Caco-2 (cell line): ENCODE data around the gene AK3. TPM values are rescaled to one million over a fixed set of nuclear protein-coding genes. Genes with fewer than 3 reads are reported as not detected.

ENCODE experiments used
- Bru-seq: library from RNA; stranded (reverse); fragments of 400-500 nt; gene quantifications from one replicate; lab custom pipeline; 2021; lab: Mats Ljungman, UMichigan
- BruChase-seq, 2 experiments: library from RNA; stranded (reverse); fragments of 400-500 nt; gene quantifications; one replicate each; lab custom pipeline; 2021; lab: Mats Ljungman, UMichigan
- BruUV-seq: library from RNA; stranded (reverse); fragments of 400-500 nt; replicated peaks from 2 replicates; lab custom pipeline; 2021; lab: Mats Ljungman, UMichigan
- CTCF ChIA-PET: fragments of 300-600 bp; sonication (Branson Sonifier 250); formaldehyde crosslinking; loops from one replicate; lab custom pipeline; 2022; ENCODE audit warnings: antibody characterized with exemption; lab: Charles Lee
- POLR2A ChIA-PET: fragments of 300-600 bp; sonication (Branson Sonifier 250); formaldehyde crosslinking; loops from one replicate; lab custom pipeline; 2022; ENCODE audit warnings: antibody characterized with exemption; lab: Charles Lee
- DNase-seq, 2 experiments: peaks; one replicate each; pipeline versions ENCODE4 v3.0.0 to v3.0.0-alpha.2; 2020 to 2022
- H3K27me3 ChIP-seq: replicated peaks from 2 replicates; pipeline ENCODE4 v1.6.0; 2011; ENCODE audit warnings: low read length; ENCODE audit not compliant: control insufficient read depth, insufficient read depth
- H3K36me3 ChIP-seq: 2 replicates; pipeline ENCODE4 v1.5.1; 2011; ENCODE audit warnings: low read length; ENCODE audit not compliant: control insufficient read depth, insufficient read depth
- H3K4me1 ChIP-seq: fragments of 250-450 bp; sonication (Bioruptor Pico); 2 replicates; pipeline ENCODE4 v1.5.1; 2020; ENCODE audit warnings: mild to moderate bottlenecking
- H3K4me3 ChIP-seq: 2 replicates; pipeline ENCODE4 v1.5.1; 2011; ENCODE audit warnings: low read depth, mild to moderate bottlenecking, control low read depth, low read length
- H3K9me3 ChIP-seq: fragments of 250-450 bp; sonication (Bioruptor Pico); 2 replicates; pipeline ENCODE4 v1.5.1; 2020; ENCODE audit warnings: mild to moderate bottlenecking, moderate library complexity
- H3K27ac Mint-ChIP-seq: one replicate; pipeline ENCODE4 v1.8.0; 2022; ENCODE audit warnings: mixed read lengths; ENCODE audit not compliant: unreplicated experiment
- H3K27me3 Mint-ChIP-seq: one replicate; pipeline ENCODE4 v1.8.0; 2022; ENCODE audit warnings: mixed read lengths; ENCODE audit not compliant: insufficient read depth, unreplicated experiment
- H3K36me3 Mint-ChIP-seq: one replicate; pipeline ENCODE4 v1.8.0; 2022; ENCODE audit warnings: mild to moderate bottlenecking, mixed read lengths; ENCODE audit not compliant: insufficient read depth, unreplicated experiment
- H3K4me1 Mint-ChIP-seq: one replicate; pipeline ENCODE4 v1.8.0; 2022; ENCODE audit warnings: low read depth, mixed read lengths; ENCODE audit not compliant: unreplicated experiment
- H3K4me3 Mint-ChIP-seq: one replicate; pipeline ENCODE4 v1.8.0; 2022; ENCODE audit warnings: mild to moderate bottlenecking, moderate library complexity, mixed read lengths; ENCODE audit not compliant: unreplicated experiment
- H3K9me3 Mint-ChIP-seq: one replicate; pipeline ENCODE4 v1.8.0; 2022; ENCODE audit warnings: mixed read lengths; ENCODE audit not compliant: unreplicated experiment
- intact Hi-C: fragments of 100-400 bp; cut with micrococcal nuclease; formaldehyde crosslinking; loops from one replicate; pipeline ENCODE4 v1.10.0; 2022; ENCODE audit not compliant: unreplicated experiment
- long read RNA-seq: library from polyadenylated mRNA; stranded (forward); transcript quantifications from one replicate; pipeline ENCODE4 v2.0.0, GENCODE V29; 2022
- total RNA-seq: library from RNA; stranded (reverse); gene quantifications from 2 replicates; pipeline ENCODE4 v1.2.3, GENCODE V29; 2022
- TF ChIP-seq, protein P1 (sequence below), 2 experiments: fragments of 200-600 bp in 1 of 2; IDR thresholded peaks; 1 replicate in 1 of 2; 2 replicates in 1 of 2; pipeline versions ENCODE4 v1.5.1 to v1.8.0; 2011 to 2022; ENCODE audit warnings: antibody characterized with exemption in 1 of 2, control low read depth in 1 of 2, inconsistent platforms in 1 of 2, low read depth in 1 of 2, low read length in 1 of 2, mild to moderate bottlenecking in 1 of 2, moderate library complexity in 1 of 2; ENCODE audit not compliant: insufficient read depth in 1 of 2, severe bottlenecking in 1 of 2, unreplicated experiment in 1 of 2

The AK3 gene
- total RNA-seq = 31.9 and 32.0 TPM in 2 replicates
- Bru-seq, nascent RNA = percentile 73 among the genes with signal in this experiment
- BruChase-seq, experiment 1, labeled RNA remaining after a 2-hour chase = percentile 83 among the genes with signal in this experiment
- BruChase-seq, experiment 2, labeled RNA remaining after a 6-hour chase = percentile 88 among the genes with signal in this experiment
- long read RNA-seq, transcript AK3-202 (5 exons, 2,736 nt) = major isoform, 66 of 73 reads
- long read RNA-seq, partial matches to known transcripts = 2 of 73 reads
- long read RNA-seq, other reads (novel, unspliced or antisense) = 4 of 73 reads

DNA sequence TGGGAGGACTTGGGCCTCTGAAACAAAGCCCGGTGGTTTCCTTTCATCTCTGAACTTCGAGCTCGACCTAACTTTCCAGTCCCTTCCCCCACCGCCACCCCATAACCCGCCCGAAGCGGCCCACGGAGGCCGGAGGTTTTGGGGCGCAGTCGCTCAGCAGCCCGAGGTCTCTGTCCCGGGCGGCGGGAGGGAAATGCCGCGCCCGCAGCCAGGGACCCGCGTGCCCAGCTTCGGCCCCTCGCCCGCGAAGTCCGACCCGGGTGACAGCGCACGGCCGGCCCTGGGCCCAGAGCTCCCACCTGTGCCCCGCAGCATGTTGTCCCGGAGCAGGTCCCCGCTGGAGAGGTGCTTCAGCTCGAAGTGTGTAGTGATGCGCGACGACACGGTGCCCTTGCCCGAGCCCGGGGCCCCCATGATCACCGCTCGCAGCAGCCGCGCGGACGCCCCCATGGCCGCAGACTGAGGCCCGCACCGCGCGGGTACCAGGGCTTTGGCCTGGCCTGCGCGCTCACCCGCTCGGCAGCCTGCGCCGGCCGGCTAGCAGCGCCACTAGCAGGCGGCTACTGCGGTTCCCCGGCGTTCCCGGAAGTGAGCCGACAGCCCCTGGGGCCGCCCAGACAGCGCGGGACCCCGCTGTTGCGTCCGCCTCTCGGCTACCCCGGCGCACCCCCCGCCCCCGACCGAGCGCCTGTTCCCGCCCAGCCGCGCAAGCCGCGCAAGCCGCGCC, at the start of gene AK3:
TSS of gene AK3 (minus strand) at position 565 of the 727 bp plus-strand sequence. CDS start at position 450, 115 bp downstream.
- H3K27ac Mint-ChIP-seq = peak within 1 kb of the TSS; percentile 86
- BruUV-seq = no TSS peak
- H3K36me3 Mint-ChIP-seq = no peaks in the 10 kb centered on the region
- H3K4me3 ChIP-seq = peak within 1 kb of the TSS; percentile 78
- CTCF ChIA-PET = interaction anchor here (0.6 to 1.6 kb wide), 3 partner anchors 9 to 117 kb away, joined by 3 to 10 read pairs (median 3); no protein-coding TSS in a partner anchor
- TF ChIP-seq, protein P1, sequence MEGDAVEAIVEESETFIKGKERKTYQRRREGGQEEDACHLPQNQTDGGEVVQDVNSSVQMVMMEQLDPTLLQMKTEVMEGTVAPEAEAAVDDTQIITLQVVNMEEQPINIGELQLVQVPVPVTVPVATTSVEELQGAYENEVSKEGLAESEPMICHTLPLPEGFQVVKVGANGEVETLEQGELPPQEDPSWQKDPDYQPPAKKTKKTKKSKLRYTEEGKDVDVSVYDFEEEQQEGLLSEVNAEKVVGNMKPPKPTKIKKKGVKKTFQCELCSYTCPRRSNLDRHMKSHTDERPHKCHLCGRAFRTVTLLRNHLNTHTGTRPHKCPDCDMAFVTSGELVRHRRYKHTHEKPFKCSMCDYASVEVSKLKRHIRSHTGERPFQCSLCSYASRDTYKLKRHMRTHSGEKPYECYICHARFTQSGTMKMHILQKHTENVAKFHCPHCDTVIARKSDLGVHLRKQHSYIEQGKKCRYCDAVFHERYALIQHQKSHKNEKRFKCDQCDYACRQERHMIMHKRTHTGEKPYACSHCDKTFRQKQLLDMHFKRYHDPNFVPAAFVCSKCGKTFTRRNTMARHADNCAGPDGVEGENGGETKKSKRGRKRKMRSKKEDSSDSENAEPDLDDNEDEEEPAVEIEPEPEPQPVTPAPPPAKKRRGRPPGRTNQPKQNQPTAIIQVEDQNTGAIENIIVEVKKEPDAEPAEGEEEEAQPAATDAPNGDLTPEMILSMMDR (IDR thresholded peaks at IDR 0.05; ENCODE audit: insufficient read depth in 1 of 2, low read depth in 1 of 2, low read length in 1 of 2, severe bottlenecking in 1 of 2, unreplicated experiment in 1 of 2) = no peak
- H3K27me3 Mint-ChIP-seq = peaks cover 4% of the 10 kb centered on the region
- DNase-seq = peak; percentile 77 to 85
- H3K36me3 ChIP-seq = no peaks in the 10 kb centered on the region
- no peaks in the 10 kb centered on the region for H3K4me1 Mint-ChIP-seq
- H3K9me3 ChIP-seq = no peaks in the 10 kb centered on the region
- POLR2A ChIA-PET = interaction anchor here (0.6 kb wide), 2 partner anchors 42 to 52 kb away, joined by 3 read pairs; partner anchors contain the start of gene RCL1
- peaks cover 3% of the 10 kb centered on the region; the same call in 1 of the 2 replicates for H3K4me1 ChIP-seq
- H3K27me3 ChIP-seq = no peaks in the 10 kb centered on the region
- H3K4me3 Mint-ChIP-seq = peak within 1 kb of the TSS; percentile 91
- intact Hi-C loops = loop anchor here (2.0 to 5.0 kb wide), 3 partner anchors 62 to 138 kb away; partner anchors contain the start of genes CDC37L1 and PLPP6
- no peaks in the 10 kb centered on the region for H3K9me3 Mint-ChIP-seq

DNA sequence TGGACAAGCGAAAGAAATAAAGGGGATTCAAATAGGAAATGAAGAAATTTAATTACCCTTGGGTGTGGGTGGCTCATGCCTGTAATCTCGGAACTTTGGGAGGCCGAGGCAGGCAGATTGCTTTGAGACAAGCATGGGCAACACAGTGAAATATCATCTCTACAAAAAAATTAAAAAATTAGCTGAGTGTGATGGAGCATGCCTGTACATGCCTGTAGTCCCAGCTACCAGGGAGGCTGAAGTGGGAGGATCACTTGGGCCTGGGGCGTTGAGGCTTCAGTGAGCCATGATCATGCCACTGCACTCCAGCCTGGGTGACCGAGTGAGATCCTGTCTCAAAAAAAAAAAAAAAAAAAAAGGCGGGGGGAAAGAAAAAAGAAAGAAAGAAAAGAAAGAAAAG, 47.7 kb upstream of the AK3 start:
- H3K4me1 Mint-ChIP-seq = peaks cover 7% of the 10 kb centered on the region
- H3K27ac Mint-ChIP-seq = no peak overlapping the region
- Histone ChIP-seq H3K4me1 (0 out of 2 replicates have a peak, but pooled peaks cover 8% of the 10 kb centered on the region), H3K4me3 (no peak overlapping the region), H3K27me3 (no peaks in the 10 kb centered on the region), H3K36me3 (no peaks in the 10 kb centered on the region), H3K9me3 (no peaks in the 10 kb centered on the region)
- intact Hi-C loops = no loop called here
- DNase-seq = no peak
- TF ChIP-seq, protein P1 (IDR thresholded peaks at IDR 0.05; ENCODE audit: insufficient read depth in 1 of 2, low read depth in 1 of 2, low read length in 1 of 2, severe bottlenecking in 1 of 2, unreplicated experiment in 1 of 2) = no peak
- H3K36me3 Mint-ChIP-seq = peaks cover 6% of the 10 kb centered on the region
- no TSS peak for BruUV-seq
- no peak overlapping the region for H3K4me3 Mint-ChIP-seq
- H3K27me3 Mint-ChIP-seq = peaks cover 6% of the 10 kb centered on the region
- POLR2A ChIA-PET = no interaction called here
- CTCF ChIA-PET = no interaction called here
- H3K9me3 Mint-ChIP-seq = no peaks in the 10 kb centered on the region

DNA sequence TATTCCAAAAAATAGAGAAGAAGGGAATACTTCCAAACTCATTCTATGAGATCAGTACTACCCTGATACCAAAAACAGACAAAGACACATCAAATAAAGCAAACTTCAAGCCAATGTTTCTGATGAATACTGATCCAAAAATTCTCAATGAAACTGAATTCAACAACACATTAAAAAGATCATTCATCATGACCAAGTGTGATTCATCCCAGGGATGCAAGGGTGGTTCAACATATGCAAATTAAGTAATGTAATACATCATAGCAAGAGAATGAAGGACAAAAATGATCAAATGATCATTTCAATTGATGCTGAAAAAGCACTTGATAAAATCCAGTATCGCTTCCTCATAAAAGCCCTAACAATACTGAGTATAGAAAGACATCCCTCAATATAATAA, 46.9 kb upstream of the AK3 start:
- CTCF ChIA-PET = no interaction called here
- Histone ChIP-seq H3K27me3 (no peaks in the 10 kb centered on the region), H3K4me3 (no peak overlapping the region), H3K36me3 (no peaks in the 10 kb centered on the region), H3K4me1 (0 out of 2 replicates have a peak, but pooled peaks cover 8% of the 10 kb centered on the region), H3K9me3 (no peaks in the 10 kb centered on the region)
- Mint-ChIP-seq H3K27me3 (peaks cover 6% of the 10 kb centered on the region), H3K4me3 (no peak overlapping the region), H3K9me3 (no peaks in the 10 kb centered on the region), H3K4me1 (peaks cover 9% of the 10 kb centered on the region), H3K27ac (no peak overlapping the region), H3K36me3 (peaks cover 4% of the 10 kb centered on the region)
- no peak for DNase-seq
- TF ChIP-seq, protein P1 (IDR thresholded peaks at IDR 0.05; ENCODE audit: insufficient read depth in 1 of 2, low read depth in 1 of 2, low read length in 1 of 2, severe bottlenecking in 1 of 2, unreplicated experiment in 1 of 2) = no peak
- intact Hi-C loops = no loop called here
- POLR2A ChIA-PET = no interaction called here
- BruUV-seq = no TSS peak
